HG03571 (cell line): ENCODE measurements around the gene ACCSL.

Experiments used
- ATAC-seq: cut with Tn5 transposase; IDR thresholded peaks from one replicate; pipeline ENCODE4 v1.9.1; 2021; ENCODE audit not compliant: unreplicated experiment

The ACCSL gene

DNA sequence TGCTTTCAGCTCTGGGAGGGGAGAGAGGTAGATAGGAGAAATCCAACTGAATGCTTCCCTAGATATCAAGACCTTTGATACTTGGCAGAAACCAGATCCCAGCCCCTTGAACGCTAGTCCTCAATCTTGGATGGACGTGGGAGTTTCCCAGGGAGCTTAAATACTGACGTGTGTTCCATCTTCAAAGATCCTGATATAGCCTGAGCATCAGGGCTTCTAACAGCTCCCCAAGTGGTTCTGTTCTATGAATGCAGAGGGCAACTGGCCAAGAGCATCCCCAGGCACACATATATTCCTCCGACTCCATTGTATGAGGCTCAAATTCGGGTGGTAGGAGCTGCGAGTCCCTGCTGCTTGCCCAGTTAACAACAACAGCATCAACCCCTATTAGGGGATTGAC is 9.6 kb downstream of the ACCSL start:
- no peak for ATAC-seq

DNA sequence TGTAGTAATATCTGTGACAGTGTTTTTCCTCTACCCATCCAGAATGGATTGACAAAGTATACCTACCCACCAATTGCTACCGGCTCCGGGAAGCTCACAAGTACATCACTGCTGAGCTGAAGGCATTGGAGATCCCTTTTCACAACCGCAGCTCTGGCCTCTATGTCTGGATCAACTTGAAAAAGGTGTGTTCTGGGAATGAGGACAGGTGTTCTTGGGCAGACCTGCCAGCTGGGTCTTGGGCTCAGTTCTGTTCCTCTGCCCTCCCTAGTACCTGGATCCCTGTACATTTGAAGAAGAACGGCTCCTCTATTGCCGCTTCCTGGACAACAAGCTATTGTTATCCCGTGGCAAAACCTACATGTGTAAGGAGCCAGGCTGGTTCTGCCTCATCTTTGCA is 10.5 kb downstream of the ACCSL start:
- no peak for ATAC-seq

DNA sequence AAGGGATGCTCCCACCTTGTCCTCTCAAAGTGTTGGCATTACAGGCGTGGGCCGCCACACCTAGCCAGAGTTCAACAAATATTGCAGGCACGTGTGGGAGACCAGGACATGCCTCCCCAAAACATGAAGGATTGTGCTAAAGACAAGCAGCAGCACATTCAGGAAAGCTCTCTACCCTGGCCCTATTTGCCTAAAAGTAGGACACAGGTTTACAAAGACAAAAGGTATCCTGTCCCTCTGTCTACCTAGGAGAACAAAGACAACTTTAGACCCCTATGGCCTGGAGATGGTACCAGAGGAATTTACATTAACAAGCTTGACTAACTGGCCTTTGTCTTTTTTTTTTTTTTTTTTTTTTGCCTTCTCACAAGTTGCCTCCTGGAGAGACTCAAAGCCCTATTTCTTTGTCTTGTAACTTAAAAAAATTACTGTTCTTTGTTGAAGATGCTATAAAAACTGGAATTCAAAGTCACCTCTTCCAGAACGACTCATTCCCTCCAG is 17.4 kb downstream of the ACCSL start:
- ATAC-seq: no peak

DNA sequence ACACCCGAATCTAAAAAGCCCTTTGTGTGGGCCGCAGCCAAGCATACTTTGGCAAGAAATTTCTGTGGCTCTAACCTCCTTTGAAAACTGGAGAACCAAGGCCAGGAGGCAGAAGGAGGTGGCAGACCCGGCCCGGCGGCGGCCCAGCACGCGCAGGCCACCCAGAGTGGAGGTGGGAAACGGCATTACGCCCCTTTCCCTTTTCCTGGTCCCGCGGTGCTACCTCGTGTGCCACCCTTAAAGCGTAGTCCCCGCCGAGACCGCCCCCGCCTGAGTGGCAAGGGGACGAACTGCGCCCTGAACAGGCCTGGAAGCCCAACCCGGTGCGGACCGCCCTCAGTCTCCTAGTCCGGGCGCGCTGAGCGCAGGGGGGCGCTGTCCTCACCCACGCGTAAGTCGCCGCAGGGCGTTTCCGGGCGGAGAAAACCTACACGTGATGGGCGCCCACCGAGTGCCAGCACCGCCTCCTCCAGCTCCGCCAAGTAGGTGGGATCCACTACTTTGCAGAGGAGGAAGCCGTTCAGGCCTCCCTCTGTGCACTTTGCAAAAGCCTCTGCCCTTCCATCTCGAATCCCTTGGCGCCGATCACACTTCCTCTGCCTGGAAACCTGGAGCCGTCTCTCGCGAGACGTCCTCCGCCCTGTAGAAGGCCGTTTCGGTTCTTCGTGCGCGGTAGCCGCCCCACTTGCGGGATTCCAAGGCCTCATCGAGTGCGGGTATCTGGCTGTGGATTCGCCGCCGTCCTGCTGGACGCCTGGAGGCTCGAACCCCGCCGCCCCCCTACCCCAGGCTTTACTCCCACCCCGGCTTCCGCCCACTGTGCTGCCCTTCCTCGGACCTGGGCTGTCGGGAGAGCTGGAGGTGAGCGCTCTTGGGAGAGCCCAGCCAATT is 18.3 kb downstream of the ACCSL start, which contains the start of gene ACCS:
ACCS (plus strand) TSS at position 430 of the 891 bp plus-strand sequence. CDS start 1,358 bp downstream, outside the sequence.
- peak; percentile 96 for ATAC-seq

DNA sequence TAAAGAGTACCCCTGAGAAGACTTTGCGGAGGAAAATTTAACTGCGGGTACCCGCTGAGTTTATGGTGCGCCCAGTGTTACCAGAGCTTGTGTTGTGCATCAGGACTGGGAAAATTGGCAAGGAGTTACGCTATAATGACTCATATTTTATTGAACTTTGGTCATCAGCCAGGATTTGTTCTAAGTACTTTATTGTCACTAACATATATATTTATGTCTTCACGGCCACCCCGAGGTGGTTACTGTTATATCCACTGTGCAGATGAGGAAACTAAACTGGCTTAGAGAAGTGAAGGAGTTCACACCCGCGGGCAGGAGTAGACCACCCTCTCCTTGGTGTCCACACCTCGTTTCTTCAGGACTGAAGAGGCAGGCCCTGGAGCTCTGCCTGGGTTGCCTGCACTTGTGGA is 19.0 kb downstream of the ACCSL start:
- ATAC-seq: no peak

DNA sequence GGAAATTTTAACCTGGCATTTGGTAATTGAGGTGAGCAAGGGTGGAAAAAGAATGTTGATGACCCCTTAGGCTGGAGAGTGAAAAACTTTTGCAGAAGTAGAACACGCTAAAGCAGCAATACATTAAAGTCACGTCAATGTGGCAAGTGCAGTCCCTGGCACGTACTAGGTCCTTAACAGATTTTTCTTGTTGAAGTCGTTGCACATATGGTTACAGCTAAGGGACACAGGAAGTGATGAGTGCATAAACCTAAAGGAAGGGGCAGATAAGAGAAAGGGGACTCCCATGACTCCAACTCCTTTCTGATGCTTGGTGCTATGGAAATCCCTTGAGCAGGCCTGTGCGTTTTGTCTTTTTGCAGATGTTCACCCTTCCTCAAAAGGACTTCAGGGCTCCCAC is 19.5 kb downstream of the ACCSL start:
- ATAC-seq: no peak

DNA sequence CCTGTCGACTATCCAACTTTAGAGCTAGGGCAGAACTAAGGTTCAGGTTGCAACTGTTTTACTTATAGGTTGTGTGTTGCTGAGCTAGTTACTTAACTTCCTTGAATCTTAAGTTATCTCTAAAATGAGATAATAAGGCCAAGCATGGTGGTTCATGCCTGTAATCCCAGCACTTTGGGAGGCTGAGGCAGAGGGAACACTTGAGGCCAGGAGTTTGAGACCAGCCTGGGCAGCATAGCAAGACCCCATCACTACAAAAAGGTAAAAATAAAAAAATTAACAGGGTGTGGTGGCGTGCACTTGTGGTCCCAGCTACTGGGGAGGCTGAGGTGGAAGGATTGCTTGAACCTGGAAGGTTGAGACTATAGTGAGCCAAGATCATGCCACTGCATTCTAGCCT is 20.4 kb downstream of the ACCSL start:
- ATAC-seq: no peak

DNA sequence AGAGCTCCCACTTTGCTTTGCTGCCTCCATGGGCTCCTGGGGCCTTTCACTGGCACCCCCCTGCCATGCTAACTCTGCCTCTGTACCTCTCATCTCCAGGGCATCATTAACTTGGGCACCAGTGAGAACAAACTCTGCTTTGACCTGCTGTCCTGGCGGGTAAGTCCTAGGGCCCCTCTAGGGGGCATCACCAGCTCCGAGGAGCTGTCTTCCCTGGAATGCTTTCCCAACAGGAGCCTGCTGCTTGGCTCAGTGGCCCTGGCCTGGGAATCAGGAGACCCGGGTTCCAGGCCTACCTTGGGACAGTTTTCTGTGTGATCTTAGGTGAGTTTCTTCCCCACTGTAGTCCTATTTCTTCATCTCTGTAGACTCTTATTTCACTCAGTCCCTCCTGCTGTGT is 23.4 kb downstream of the ACCSL start:
- no peak for ATAC-seq

DNA sequence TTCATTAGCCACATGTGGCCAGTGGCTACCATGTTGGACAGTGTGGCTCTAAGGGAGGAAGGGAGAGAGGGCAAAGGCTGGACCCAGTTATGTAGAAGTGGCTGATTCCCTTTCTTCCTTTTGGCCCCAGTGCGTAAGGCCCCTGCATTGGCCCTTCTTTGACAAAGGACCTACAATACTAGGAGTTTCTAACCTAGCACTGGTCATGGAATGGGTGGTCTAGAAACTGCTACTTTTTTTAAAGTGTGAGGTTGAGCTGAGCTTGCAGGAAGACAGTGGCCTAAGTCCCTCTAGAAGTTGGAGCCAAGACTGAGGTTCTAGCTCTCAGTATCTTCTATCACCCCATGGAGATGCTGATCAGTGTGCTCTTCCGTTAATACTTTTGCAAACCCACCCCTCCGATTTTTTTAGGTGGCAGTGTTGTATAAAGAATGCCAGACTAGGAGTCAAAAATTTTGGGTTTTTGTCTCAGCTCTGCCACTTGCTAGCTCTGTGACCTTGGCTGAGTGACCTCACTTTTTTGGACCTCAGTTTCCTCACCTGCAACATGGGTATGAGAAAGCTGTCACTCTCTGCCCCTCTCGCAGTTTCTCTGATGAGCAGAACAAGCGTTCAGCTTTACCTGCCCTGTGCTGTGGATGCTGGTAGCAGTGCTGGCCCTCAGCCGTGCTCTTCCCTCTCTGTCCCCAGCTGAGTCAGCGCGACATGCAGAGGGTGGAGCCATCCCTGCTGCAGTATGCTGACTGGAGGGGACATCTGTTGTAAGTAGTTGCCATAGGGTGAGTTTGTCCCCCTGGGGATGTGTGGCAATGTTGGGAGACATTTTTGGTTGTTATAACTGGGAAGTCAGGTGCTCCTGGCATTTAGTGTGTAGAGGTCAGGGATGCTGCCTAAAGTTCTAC is 25.2 kb downstream of the ACCSL start:
- ATAC-seq: no peak

DNA sequence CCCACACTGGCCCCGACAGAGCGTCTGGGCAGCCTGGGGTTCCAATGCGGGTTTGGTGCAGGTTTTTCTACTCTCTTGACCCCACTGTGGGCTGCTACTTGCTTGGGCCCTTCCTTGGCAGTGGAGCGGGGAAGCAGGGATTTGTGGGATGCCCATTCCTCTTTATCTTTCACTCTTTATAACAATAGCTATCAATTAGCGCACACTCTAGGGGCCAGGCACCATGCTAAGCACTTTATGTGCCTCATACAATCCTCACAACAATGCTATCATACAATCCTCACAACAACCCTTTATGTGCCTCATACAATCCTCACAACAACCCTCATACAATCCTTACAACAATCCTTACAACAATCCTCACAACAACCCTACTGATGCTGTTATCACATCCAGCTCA is 31.0 kb downstream of the ACCSL start:
- no peak for ATAC-seq

DNA sequence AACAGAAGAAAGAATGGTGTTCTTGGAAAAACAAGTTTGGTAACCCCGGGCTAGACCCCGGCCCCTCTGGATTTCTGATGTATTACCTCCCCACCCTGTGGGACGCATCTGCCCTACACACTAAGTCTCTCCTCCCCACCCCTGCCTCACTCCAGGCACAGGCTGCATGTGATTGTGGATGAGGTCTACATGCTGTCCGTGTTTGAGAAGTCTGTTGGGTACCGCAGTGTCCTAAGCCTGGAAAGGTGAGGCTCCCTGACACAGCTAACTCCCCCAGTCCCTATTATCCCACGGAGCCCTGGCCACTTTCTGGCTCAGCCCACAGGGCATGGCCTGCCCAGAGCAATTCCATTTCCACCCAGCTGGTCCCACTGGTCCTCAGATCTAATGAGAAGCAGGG is 31.6 kb downstream of the ACCSL start:
- no peak for ATAC-seq

DNA sequence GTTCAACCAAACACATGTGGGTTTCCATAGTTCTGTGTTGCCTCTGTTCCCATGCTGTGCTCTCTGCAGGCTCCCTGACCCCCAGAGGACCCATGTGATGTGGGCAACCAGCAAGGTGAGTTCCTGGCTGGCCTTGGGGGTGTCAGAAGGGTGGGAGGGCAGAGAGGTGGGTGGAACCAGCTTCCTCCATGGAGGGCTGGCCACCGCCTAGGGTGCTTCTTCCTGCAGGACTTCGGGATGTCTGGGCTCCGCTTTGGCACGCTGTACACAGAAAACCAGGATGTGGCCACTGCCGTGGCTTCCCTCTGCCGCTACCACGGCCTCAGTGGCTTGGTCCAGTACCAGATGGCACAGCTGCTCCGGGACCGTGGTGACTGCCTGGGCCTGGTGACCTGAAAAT is 33.2 kb downstream of the ACCSL start:
- ATAC-seq: no peak

DNA sequence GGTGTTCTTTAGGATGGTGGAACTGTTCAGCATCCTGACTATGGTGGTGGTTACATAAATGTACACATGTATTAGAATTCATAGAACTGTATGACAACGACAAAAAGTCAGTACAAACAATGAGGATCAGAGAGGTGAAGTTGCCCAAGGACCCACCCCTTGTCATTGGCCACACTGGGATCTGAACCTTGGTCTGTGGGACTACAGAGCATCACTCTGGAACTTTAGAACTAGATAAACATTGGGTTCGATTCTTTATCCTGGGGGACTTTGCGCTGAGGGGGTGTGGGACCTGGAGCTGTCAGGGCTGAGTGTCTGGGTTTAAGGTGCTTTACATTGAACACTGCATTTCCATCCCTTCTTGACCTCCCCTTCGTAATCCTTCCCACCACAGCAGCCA is 34.9 kb downstream of the ACCSL start:
- no peak for ATAC-seq

DNA sequence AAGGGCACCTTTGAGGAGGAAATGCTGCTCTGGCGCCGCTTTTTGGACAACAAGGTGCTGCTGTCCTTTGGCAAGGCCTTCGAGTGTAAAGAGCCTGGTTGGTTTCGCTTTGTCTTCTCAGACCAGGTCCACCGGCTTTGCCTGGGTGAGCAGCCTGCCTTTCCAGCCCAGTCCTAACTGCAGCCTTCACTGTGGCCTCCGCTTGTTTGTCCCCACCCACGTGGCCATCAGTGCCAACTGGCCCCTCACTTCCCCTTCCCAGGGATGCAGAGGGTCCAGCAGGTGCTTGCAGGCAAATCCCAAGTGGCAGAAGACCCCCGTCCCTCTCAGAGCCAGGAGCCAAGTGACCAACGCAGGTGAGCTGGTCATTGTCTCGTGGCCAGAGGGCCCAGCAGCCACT is 35.7 kb downstream of the ACCSL start:
- ATAC-seq: no peak

DNA sequence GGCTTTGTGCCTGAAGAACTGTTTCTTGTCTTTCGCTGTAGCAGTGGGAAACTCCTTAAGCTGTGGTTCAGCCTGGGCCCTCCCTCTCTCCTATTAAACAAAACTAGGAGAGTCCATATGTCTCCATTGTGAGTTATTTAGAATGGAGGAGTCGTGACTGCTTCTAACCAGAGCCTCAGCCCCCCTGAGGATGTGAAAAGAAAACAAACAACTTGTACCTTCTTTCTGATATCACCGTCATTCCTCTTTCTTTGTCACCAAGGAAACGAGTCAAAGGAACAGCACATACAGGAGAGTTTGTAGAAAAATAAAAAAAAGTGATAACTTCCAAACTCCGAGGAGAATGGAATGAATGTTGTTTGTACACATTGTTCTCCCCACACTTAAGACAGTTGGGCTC is 36.1 kb downstream of the ACCSL start:
- no peak for ATAC-seq

DNA sequence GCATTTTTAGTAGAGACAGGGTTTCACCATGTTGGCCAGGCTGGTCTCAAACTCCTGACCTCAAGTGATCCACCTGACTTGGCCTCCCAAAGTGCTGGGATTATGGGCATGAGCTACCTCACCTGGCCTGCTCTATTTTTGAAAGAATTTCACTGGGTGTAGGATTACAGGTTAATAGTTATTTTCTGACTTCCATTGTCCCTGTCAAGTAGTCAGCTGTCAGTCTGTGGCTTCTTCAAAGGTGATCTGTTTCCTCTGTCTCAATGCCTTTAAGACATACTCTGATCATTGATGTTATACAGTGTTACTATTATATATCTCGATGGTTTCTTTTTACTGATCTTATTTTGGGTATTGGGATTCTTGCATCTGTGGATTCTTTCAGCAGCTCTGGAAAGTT is 37.5 kb downstream of the ACCSL start:
- no peak for ATAC-seq

DNA sequence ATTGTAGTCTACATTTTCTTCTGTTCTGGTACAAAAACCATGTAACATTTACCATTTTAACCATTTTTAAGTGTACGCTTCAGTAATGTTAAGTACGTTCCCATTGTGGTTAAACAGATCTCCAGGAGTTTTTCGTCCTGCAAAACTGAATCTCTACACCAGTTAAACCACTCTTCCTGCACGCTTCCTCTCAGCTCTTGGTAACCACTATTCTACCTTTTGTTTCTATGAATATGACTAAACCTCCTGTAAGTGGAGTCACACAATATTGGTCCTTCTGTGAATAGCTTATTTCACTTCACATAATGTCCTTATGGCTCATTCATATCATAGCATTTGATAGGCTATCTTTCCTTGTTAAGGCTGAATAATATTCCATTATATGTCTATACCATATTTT is 40.6 kb downstream of the ACCSL start:
- no peak for ATAC-seq

DNA sequence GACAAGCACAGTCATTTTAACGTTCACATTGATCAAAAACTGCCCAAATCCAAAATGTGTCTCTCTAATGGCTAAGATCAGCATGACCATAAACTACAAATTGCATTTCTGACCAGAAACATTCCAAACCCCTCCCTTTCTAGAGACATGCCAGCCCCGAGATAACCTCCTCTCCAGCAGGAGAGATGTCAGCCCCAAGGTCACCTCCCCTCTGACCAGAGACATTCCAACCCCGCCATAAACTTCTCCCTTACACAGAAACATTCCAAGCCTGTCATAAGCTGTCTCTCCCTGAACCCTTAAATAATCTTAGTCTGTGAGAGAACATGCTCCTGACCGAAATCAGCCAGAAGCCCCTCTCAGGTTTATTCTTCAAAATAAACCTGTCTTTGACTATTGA is 41.1 kb downstream of the ACCSL start:
- ATAC-seq: no peak

DNA sequence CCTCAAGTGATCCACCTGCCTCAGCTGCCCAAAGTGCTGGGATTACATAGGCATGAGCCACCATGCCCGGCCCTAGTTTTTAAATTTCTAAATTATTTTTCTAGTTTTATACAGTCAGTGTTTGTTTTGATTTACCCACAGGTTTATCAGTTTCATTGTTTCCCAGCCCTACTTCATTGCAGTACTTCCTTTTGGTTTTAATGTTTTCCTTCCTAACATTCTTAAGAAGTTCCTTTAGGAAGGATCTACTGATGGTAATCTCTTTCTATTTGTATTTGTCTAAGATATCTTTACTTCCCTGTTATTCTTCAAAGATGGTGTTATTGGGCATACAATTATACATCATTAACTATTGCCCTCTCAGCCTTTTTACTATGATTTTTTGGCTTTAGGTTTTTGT is 42.8 kb downstream of the ACCSL start:
- no peak for ATAC-seq

DNA sequence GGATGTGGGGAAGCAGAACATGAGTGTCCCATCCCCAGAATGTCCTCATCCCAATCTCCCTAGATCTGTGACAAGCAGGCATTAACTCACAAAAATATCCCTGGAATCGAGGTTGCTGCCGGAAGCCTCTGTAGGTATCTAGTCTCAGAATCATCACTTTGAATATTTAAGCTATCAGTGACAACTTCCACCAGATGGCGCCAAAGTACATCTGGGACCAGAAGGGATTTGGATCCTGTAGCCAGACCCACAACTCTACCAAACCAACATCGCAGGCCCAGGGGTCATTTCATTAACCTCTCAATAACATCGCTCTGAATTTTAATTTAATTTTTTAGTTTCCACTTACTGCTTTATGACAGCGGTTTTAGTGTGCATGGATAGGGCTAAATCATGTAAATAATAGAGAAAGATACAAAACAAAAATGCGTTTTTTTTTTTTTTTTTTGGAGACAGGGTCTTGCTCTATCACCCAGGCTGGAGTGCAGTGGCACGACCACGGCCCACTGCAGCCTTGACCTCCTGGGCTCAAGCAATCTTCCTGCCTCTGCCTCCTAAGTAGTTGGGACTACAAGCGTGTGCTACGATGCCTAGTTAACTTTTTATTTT is 46.6 kb downstream of the ACCSL start:
- ATAC-seq: peak; percentile 37
